DOHH2 (cell line): ENCODE measurements around the gene A2M.

Experiments
- H3F3A ChIP-seq: fragments of 200-600 bp; sonication (generic), shearing (Covaris generic); 2 replicates; pipeline ENCODE4 v1.6.0; 2016; ENCODE audit warnings: antibody characterized with exemption, mild to moderate bottlenecking; ENCODE audit not compliant: control insufficient read depth, insufficient read depth
- H3K27ac ChIP-seq: fragments of 200-600 bp; sonication (generic); 2 replicates; pipeline ENCODE4 v1.5.1; 2014; ENCODE audit warnings: low read depth, mild to moderate bottlenecking, low read length, moderate library complexity
- H3K27me3 ChIP-seq: fragments of 200-600 bp; sonication (generic); 2 replicates; pipeline ENCODE4 v1.6.1; 2014; ENCODE audit warnings: mild to moderate bottlenecking, low read length, mixed read lengths; ENCODE audit not compliant: control insufficient read depth
- H3K36me3 ChIP-seq: fragments of 200-600 bp; sonication (generic); 2 replicates; pipeline ENCODE4 v1.6.1; 2014; ENCODE audit warnings: mild to moderate bottlenecking, low read length, moderate library complexity, mixed read lengths; ENCODE audit not compliant: control insufficient read depth
- H3K4me1 ChIP-seq: fragments of 200-600 bp; sonication (generic); 2 replicates; pipeline ENCODE4 v1.6.1; 2014; ENCODE audit warnings: mild to moderate bottlenecking, low read length, mixed read lengths; ENCODE audit not compliant: control insufficient read depth
- H3K4me2 ChIP-seq: fragments of 200-600 bp; sonication (generic); 2 replicates; pipeline ENCODE4 v1.6.0; 2014; ENCODE audit warnings: mild to moderate bottlenecking, low read length, moderate library complexity
- H3K4me3 ChIP-seq: fragments of 200-600 bp; sonication (generic); 2 replicates; pipeline ENCODE4 v1.5.1; 2014; ENCODE audit warnings: mild to moderate bottlenecking, low read length, mixed read lengths
- H3K79me2 ChIP-seq: fragments of 200-600 bp; sonication (generic); 2 replicates; pipeline ENCODE4 v1.6.1; 2014; ENCODE audit warnings: mild to moderate bottlenecking, low read length, mixed read lengths; ENCODE audit not compliant: control insufficient read depth
- H3K9me2 ChIP-seq: fragments of 200-600 bp; sonication (generic); replicated peaks from 2 replicates; pipeline ENCODE4 v1.6.1; 2014; ENCODE audit warnings: mild to moderate bottlenecking, low read length, mixed read lengths; ENCODE audit not compliant: control insufficient read depth
- H3K9me3 ChIP-seq: fragments of 200-600 bp; sonication (generic); 2 replicates; pipeline ENCODE4 v1.6.1; 2014; ENCODE audit warnings: antibody characterized with exemption, low read length, mixed read lengths; ENCODE audit not compliant: control insufficient read depth, insufficient read depth
- H4K20me1 ChIP-seq: fragments of 200-600 bp; sonication (generic); 2 replicates; pipeline ENCODE4 v1.6.0; 2014; ENCODE audit warnings: low read depth, mild to moderate bottlenecking, antibody characterized with exemption, low read length, moderate library complexity; ENCODE audit not compliant: control insufficient read depth, insufficient read depth
- EZH2phosphoT487 ChIP-seq: fragments of 200-600 bp; sonication (generic); IDR thresholded peaks from 2 replicates; pipeline ENCODE4 v1.6.1; 2017; ENCODE audit warnings: borderline replicate concordance, mild to moderate bottlenecking, antibody characterized with exemption, low read length, moderate library complexity, mixed read lengths
- TF ChIP-seq, protein P1 (sequence below): fragments of 200-600 bp; sonication (generic); IDR thresholded peaks from one replicate; pipeline ENCODE4 v1.5.1; 2014; ENCODE audit warnings: antibody characterized with exemption, mild to moderate bottlenecking, low read depth, low read length; ENCODE audit not compliant: poor library complexity, severe bottlenecking

A2M gene

GRCh38 chr12:9094512-9095206 is 21.1 kb downstream of the A2M start:
- Histone ChIP-seq H3K27ac (no peak overlapping the region), H4K20me1 (no peaks in the 10 kb centered on the region), H3K36me3 (no peaks in the 10 kb centered on the region), H3K9me2 (no peaks in the 10 kb centered on the region), H3K9me3 (no peaks in the 10 kb centered on the region), H3K4me2 (no peak overlapping the region), H3K27me3 (peaks cover 11% of the 10 kb centered on the region), H3F3A (no peaks in the 10 kb centered on the region), H3K79me2 (no peaks in the 10 kb centered on the region), H3K4me3 (no peak overlapping the region), H3K4me1 (no peaks in the 10 kb centered on the region)
- TF ChIP-seq, protein P1, sequence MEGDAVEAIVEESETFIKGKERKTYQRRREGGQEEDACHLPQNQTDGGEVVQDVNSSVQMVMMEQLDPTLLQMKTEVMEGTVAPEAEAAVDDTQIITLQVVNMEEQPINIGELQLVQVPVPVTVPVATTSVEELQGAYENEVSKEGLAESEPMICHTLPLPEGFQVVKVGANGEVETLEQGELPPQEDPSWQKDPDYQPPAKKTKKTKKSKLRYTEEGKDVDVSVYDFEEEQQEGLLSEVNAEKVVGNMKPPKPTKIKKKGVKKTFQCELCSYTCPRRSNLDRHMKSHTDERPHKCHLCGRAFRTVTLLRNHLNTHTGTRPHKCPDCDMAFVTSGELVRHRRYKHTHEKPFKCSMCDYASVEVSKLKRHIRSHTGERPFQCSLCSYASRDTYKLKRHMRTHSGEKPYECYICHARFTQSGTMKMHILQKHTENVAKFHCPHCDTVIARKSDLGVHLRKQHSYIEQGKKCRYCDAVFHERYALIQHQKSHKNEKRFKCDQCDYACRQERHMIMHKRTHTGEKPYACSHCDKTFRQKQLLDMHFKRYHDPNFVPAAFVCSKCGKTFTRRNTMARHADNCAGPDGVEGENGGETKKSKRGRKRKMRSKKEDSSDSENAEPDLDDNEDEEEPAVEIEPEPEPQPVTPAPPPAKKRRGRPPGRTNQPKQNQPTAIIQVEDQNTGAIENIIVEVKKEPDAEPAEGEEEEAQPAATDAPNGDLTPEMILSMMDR: no peak
- TF ChIP-seq EZH2phosphoT487: no peak

DNA sequence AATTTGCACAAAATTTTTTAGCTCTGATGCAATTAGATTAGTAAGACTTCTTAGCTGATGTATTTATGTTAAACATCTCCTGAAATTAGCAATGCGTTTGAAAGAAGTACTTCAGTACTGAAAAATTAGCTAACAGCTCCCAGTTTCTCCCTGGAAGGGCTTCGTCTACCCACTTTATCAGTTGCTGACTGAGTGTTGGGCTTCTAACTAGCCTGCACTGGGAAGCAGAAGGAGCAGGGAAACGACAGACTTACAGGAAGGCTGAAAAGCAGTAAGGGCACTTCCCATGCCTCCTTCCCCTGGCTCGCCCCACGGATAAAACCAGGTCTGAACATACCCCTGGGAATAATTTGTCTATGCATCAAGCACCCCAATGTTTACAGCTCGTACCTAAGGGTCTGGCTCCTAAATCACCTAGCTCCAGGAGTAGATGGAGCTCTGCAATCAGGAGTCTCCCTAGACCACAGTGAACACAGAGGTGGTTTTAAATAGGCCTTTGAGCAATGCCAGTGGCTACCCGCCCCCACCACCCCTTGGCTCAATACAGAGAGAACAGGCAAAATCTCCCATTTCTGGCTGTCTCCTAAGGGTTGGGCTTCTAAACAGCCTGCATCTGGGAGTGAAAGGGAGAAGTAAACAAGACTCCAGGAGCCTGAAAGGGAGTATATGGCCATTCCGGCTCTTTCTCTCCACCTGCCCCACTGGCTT is 23.7 kb downstream of the A2M start:
- TF ChIP-seq EZH2phosphoT487: no peak
- TF ChIP-seq, protein P1: no peak
- H3K9me3 ChIP-seq: no peaks in the 10 kb centered on the region
- H3K27ac ChIP-seq: no peak overlapping the region
- no peaks in the 10 kb centered on the region for H3K9me2 ChIP-seq
- no peaks in the 10 kb centered on the region for H3K36me3 ChIP-seq
- no peak overlapping the region for H3K4me2 ChIP-seq
- H3K4me3 ChIP-seq: no peak overlapping the region
- H3F3A ChIP-seq: no peaks in the 10 kb centered on the region
- no peaks in the 10 kb centered on the region for H3K4me1 ChIP-seq
- H4K20me1 ChIP-seq: no peaks in the 10 kb centered on the region
- peaks cover 18% of the 10 kb centered on the region for H3K27me3 ChIP-seq
- no peaks in the 10 kb centered on the region for H3K79me2 ChIP-seq

DNA sequence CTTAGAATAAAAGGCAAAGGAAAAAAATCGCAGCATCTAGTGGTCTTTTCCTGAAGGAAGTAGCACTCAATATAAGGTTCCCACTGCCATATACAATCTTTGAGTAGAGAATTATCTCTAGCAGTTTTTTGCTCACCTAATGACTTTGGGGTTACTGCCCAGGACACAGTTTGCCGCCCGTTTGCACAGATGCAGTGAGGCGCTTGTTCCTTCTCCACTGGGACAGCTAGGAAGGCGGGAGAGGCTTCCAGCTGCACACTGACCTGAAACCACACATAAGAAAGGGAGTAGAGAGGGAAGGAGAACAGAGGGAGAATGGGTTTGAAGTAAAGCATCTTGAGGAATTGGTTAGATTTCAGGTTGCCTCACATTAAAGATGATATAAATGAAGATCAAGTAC is 25.5 kb downstream of the A2M start:
- TF ChIP-seq, protein P1: no peak
- TF ChIP-seq EZH2phosphoT487: no peak
- no peaks in the 10 kb centered on the region for H3K79me2 ChIP-seq
- no peak overlapping the region for H3K27ac ChIP-seq
- H4K20me1 ChIP-seq: no peaks in the 10 kb centered on the region
- no peaks in the 10 kb centered on the region for H3F3A ChIP-seq
- peaks cover 19% of the 10 kb centered on the region for H3K27me3 ChIP-seq
- H3K4me3 ChIP-seq: no peak overlapping the region
- no peaks in the 10 kb centered on the region for H3K4me1 ChIP-seq
- no peaks in the 10 kb centered on the region for H3K36me3 ChIP-seq
- no peaks in the 10 kb centered on the region for H3K9me3 ChIP-seq
- no peaks in the 10 kb centered on the region for H3K9me2 ChIP-seq
- no peak overlapping the region for H3K4me2 ChIP-seq
